Measurements from ENCODE around the gene LCORL.
"Not testable (repeated sequence)": the region's sequence is repeated elsewhere in the genome, so short reads cannot be mapped to it uniquely, and the experiment has no call there.

LCORL gene

DNA sequence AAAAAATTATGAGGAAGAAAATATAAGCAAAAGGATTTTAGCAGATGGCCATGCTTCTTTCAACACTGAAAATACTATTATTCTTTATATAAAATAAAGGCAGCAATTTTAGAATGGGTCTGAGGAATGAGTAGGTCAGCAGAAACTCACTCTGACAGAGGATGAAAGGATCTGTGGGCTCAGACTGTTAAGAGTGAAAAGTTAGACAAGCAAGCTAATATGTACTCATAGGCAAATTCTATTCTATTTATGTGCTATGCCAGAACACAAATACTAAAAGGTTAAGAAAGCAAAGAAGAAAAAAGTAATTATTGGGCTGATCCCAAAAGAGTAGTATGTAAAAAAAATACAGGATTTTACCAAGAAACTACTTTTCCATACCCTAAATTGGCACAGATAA, 13.9 kb downstream of the LCORL start:
- Mint-ChIP-seq H3K36me3 (ENCODE audit: insufficient read depth) (peaks cover 4% of the 10 kb centered on the region), H3K27ac (ENCODE audit: low read depth) (no peak overlapping the region), H3K4me3 (no peak overlapping the region), H3K4me1 (peaks cover 42% of the 10 kb centered on the region), H3K27me3 (no peaks in the 10 kb centered on the region), H3K9me3 (no peaks in the 10 kb centered on the region)
- ATAC-seq (replicated peaks; ENCODE audit: extremely low read depth, poor library complexity, severe bottlenecking), result no peak
- no peak for DNase-seq (ENCODE audit: low spot score in 2 of 2)

DNA sequence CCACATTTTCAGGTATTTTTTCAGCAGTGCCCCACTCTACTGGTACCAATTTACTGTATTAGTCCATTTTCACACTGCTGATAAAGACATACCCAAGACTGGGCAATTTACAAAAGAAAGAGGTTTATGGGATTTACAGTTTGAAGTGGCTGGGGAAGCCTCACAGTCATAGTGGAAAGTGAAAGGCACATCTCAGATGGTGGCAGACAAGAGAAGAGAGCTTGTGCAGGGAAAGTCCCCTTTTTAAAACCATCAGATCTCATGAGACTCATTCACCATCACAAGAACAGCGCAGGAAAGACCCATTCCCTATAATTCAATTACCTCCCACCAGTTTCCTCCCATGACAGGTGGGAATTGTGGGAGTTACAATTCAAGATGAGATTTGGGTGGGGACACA, 15.1 kb downstream of the LCORL start:
- not testable (repeated sequence) for ATAC-seq (replicated peaks; ENCODE audit: extremely low read depth, poor library complexity, severe bottlenecking)

DNA sequence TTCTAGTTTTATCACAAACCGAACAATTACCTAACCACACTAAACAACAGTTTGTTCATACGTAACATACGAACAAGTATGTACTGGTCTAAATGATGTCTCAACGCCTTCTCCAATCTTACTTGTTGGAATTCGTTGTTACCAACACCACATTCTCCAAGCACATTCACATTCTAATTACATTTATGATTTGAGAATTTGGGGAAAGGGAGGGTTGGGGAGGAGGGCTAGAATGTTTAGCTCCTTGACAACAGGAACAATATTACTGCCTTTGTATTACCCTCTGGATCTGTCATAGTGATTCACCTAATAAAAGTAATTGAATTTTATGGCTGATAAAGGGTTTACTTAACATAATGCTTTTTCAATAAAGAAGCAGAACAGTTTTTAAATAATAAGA, 24.4 kb downstream of the LCORL start:
- no peak for ATAC-seq (replicated peaks; ENCODE audit: extremely low read depth, poor library complexity, severe bottlenecking)
- peaks cover 29% of the 10 kb centered on the region for H3K4me1 Mint-ChIP-seq
- peaks cover 2% of the 10 kb centered on the region for H3K36me3 Mint-ChIP-seq (ENCODE audit: insufficient read depth)
- no peak for DNase-seq (ENCODE audit: low spot score in 2 of 2)
- H3K27ac Mint-ChIP-seq (ENCODE audit: low read depth), result no peak overlapping the region
- H3K9me3 Mint-ChIP-seq, result no peaks in the 10 kb centered on the region
- no peaks in the 10 kb centered on the region for H3K27me3 Mint-ChIP-seq
- no peak overlapping the region for H3K4me3 Mint-ChIP-seq

More for the DNA sequence above, 15.1 kb downstream of the LCORL start:
- DNase-seq (ENCODE audit: low spot score in 2 of 2); H3K4me3 Mint-ChIP-seq; H3K36me3 Mint-ChIP-seq (ENCODE audit: insufficient read depth); H3K9me3 Mint-ChIP-seq; H3K27me3 Mint-ChIP-seq; H3K27ac Mint-ChIP-seq (ENCODE audit: low read depth): not testable (repeated sequence)
- H3K4me1 Mint-ChIP-seq, result peaks cover 33% of the 10 kb centered on the region

DNA sequence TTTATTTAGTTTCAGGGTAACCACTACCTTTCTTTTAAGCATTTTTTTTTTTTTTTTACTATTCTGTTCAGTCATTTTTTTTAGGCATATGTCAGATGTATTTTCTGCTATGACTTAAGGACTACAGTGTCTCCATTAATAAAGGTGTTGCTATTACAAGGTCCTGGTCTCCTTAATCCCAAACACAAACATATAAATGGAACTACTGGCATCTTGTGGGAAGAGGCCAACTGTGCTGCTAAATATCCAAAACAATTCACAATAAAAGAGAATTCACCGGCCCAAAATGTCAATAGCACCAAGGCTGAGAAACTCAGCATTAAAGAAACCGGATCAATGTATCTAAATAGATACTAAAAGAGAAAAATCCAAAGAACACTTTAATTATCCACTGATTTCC, 26.4 kb downstream of the LCORL start:
- no peak overlapping the region for H3K4me3 Mint-ChIP-seq
- DNase-seq (ENCODE audit: low spot score in 2 of 2) (no peak), ATAC-seq (replicated peaks; ENCODE audit: extremely low read depth, poor library complexity, severe bottlenecking) (no peak)
- H3K27me3 Mint-ChIP-seq, result no peaks in the 10 kb centered on the region
- no peak overlapping the region for H3K27ac Mint-ChIP-seq (ENCODE audit: low read depth)
- H3K4me1 Mint-ChIP-seq, result peaks cover 21% of the 10 kb centered on the region
- no peaks in the 10 kb centered on the region for H3K9me3 Mint-ChIP-seq
- H3K36me3 Mint-ChIP-seq (ENCODE audit: insufficient read depth), result peaks cover 1% of the 10 kb centered on the region

DNA sequence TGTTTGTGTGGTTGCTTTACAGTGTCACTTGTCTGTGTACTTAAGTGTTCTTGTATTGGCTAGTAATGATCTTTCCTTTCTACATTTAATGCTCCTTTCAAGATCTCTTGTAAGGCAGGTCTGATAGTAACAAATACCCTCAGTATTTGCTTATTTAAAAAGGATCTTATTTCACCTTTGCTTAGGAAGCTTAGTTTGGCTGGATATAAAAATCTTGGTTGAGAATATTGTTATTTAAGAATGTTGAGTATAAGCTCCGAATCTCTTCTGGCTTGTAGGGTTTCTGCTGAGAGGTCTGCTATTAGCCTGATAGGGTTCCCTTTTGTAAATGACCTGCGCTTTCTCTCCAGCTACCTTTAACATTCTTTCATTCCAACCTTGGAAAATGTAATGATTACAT, 35.7 kb downstream of the LCORL start:
- DNase-seq (ENCODE audit: low spot score in 2 of 2) (no peak), ATAC-seq (replicated peaks; ENCODE audit: extremely low read depth, poor library complexity, severe bottlenecking) (no peak)
- Mint-ChIP-seq H3K4me3 (no peak overlapping the region), H3K36me3 (ENCODE audit: insufficient read depth) (peaks cover 4% of the 10 kb centered on the region), H3K9me3 (peaks cover 25% of the 10 kb centered on the region), H3K27ac (ENCODE audit: low read depth) (no peak overlapping the region), H3K4me1 (peaks cover 5% of the 10 kb centered on the region), H3K27me3 (no peaks in the 10 kb centered on the region)

DNA sequence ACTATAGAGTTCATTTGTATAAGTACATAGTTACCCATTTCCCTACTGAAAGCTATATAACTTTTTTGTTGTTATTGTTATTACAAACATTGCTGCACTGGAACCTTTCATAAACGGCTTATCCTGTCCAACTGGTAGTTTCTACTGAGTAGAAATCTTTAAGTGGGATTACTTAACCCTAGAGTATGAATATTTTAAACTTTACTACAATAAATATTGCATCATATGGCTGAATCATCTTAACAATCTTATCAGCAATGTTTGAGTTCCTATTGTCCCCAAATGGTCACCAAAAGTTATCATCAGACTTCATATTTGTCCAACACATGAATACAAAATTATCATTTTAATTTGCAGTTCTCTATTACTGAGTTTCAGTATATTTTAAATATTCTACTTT, 40.5 kb downstream of the LCORL start:
- Mint-ChIP-seq H3K27me3 (no peaks in the 10 kb centered on the region), H3K4me1 (peaks cover 5% of the 10 kb centered on the region), H3K9me3 (peaks cover 18% of the 10 kb centered on the region), H3K27ac (ENCODE audit: low read depth) (no peak overlapping the region), H3K4me3 (no peak overlapping the region), H3K36me3 (ENCODE audit: insufficient read depth) (peaks cover 2% of the 10 kb centered on the region)
- DNase-seq (ENCODE audit: low spot score in 2 of 2) (no peak), ATAC-seq (replicated peaks; ENCODE audit: extremely low read depth, poor library complexity, severe bottlenecking) (no peak)

DNA sequence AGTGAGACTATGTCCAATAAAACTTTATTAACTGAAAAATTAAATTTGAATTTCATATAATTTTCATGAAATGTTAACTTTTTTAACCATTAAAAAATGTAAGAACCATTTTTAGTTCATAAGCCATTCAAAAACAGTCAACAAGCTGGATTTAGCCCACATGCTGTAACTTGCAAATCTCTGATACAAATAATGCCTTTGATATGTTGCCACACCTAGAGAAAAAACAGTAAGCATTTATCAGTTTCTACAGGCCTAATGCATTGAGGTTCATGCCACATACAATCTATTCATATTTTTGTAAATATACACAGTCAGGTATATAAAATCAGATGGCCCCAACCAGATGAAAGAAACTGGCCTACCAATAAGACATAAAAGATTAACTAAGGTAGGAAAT, 52.8 kb downstream of the LCORL start:
- DNase-seq (ENCODE audit: low spot score in 2 of 2), result no peak
- Mint-ChIP-seq H3K36me3 (ENCODE audit: insufficient read depth) (no peaks in the 10 kb centered on the region), H3K9me3 (no peaks in the 10 kb centered on the region), H3K4me1 (no peaks in the 10 kb centered on the region), H3K27ac (ENCODE audit: low read depth) (no peak overlapping the region), H3K27me3 (no peaks in the 10 kb centered on the region), H3K4me3 (no peak overlapping the region)
- ATAC-seq (replicated peaks; ENCODE audit: extremely low read depth, poor library complexity, severe bottlenecking), result no peak

DNA sequence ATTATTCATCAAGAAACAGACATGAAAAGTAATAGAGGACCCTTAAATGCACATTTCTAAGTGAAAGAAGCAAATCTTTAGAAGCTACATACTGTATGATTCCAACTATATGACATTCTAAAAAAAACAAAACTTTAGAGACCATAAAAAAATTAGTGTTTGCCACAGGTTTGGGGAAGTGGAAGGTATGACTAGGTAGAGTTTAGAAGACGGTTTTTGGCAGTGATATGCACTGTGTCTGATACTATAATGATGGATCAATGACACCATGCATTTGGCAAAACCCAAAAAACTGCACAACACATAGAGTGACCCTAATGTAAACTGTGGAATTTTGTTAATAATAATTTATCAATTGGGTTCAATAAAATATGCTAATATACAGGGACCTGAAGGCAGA, 54.5 kb downstream of the LCORL start:
- ATAC-seq (replicated peaks; ENCODE audit: extremely low read depth, poor library complexity, severe bottlenecking), result no peak
- Mint-ChIP-seq H3K9me3 (no peaks in the 10 kb centered on the region), H3K36me3 (ENCODE audit: insufficient read depth) (no peaks in the 10 kb centered on the region), H3K27ac (ENCODE audit: low read depth) (no peak overlapping the region), H3K4me1 (no peaks in the 10 kb centered on the region), H3K4me3 (no peak overlapping the region), H3K27me3 (no peaks in the 10 kb centered on the region)
- DNase-seq (ENCODE audit: low spot score in 2 of 2), result no peak

DNA sequence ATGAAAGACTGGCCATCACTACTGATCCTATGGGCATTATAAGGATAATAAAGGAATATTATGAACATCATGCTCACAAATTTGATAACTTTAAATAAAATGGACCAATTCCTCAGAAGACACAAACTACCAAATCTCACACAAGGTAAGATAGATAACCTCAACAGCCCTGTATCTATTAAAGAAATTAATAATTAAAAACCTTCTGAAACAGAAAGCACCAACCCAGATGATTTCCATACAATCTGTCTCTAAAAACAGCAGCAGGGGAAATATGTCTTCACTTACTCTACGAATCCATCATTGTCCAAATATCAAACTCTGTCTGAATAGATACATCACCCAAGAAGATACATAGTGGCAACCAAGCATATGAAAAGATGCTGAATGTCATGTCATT, 55.2 kb downstream of the LCORL start:
- Mint-ChIP-seq H3K36me3 (ENCODE audit: insufficient read depth) (no peaks in the 10 kb centered on the region), H3K27me3 (no peaks in the 10 kb centered on the region), H3K9me3 (no peaks in the 10 kb centered on the region), H3K4me3 (no peak overlapping the region), H3K27ac (ENCODE audit: low read depth) (no peak overlapping the region), H3K4me1 (no peaks in the 10 kb centered on the region)
- ATAC-seq (replicated peaks; ENCODE audit: extremely low read depth, poor library complexity, severe bottlenecking) (no peak), DNase-seq (ENCODE audit: low spot score in 2 of 2) (no peak)

DNA sequence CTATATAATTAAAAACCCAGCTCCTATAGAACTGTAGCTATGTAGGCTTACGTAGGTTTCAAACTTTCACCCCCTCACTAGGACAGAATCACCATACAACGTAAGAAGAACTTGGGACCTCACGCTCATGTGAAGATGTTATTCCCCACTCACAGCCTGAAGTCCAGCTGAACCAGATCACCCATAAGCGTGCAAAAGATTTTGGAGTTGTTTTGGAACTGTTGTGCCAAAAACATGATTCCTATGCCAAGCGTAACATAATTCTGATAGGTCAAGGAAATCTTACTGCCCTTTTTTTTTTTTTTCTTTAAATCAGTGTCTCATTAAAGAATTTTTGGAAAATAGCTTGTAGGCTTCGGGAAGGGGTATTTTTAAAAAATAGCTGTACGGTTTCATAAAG, 57.0 kb downstream of the LCORL start:
- Mint-ChIP-seq H3K9me3 (no peaks in the 10 kb centered on the region), H3K27me3 (no peaks in the 10 kb centered on the region), H3K4me1 (no peaks in the 10 kb centered on the region)

DNA sequence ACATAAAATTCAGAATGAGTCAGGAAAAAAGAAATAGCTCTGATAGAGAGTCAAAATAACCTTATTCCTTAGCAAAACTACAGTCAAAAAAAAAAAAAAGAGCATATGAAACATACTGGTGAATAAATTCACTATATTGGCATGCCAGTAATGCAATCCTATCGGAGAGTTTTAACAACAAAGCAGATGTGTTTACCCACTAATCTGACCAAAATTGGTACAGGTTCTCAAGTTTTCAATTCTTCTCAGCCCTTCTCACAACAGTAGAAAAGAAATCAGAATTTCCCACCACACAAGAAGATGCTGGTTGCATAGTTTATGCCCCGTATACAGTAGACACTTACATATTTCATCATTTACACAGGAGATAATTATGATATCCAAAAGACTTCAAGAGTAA, 59.4 kb downstream of the LCORL start:
- no peak overlapping the region for H3K4me3 Mint-ChIP-seq
- no peaks in the 10 kb centered on the region for H3K4me1 Mint-ChIP-seq
- no peak overlapping the region for H3K27ac Mint-ChIP-seq (ENCODE audit: low read depth)
- DNase-seq (ENCODE audit: low spot score in 2 of 2) (no peak), ATAC-seq (replicated peaks; ENCODE audit: extremely low read depth, poor library complexity, severe bottlenecking) (no peak)
- H3K9me3 Mint-ChIP-seq, result no peaks in the 10 kb centered on the region
- peaks cover 2% of the 10 kb centered on the region for H3K36me3 Mint-ChIP-seq (ENCODE audit: insufficient read depth)
- no peaks in the 10 kb centered on the region for H3K27me3 Mint-ChIP-seq

More for the DNA sequence above, 57.0 kb downstream of the LCORL start:
- no peak for DNase-seq (ENCODE audit: low spot score in 2 of 2)
- peaks cover 2% of the 10 kb centered on the region for H3K36me3 Mint-ChIP-seq (ENCODE audit: insufficient read depth)
- no peak overlapping the region for H3K27ac Mint-ChIP-seq (ENCODE audit: low read depth)
- H3K4me3 Mint-ChIP-seq, result no peak overlapping the region
- no peak for ATAC-seq (replicated peaks; ENCODE audit: extremely low read depth, poor library complexity, severe bottlenecking)

DNA sequence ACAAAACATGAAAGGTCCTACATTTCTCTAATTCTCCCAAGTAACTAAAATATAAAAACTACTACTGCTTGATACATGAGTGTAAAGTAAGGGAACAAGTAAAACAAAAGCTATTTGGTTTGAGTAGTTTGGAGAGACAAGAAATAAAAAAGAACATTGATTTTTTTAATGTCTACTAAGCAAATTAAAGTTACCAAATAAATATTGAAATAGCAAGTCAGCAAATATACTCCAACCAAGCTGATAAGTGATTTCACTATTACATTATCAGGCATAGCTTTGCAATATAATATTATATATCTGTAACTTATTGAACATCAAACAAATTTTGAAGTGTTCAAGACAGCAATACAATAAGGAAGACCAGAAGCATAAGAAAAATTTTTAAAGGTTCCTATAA, 60.3 kb downstream of the LCORL start:
- DNase-seq (ENCODE audit: low spot score in 2 of 2) (no peak), ATAC-seq (replicated peaks; ENCODE audit: extremely low read depth, poor library complexity, severe bottlenecking) (no peak)
- no peaks in the 10 kb centered on the region for H3K27me3 Mint-ChIP-seq
- no peaks in the 10 kb centered on the region for H3K4me1 Mint-ChIP-seq
- no peaks in the 10 kb centered on the region for H3K9me3 Mint-ChIP-seq
- no peak overlapping the region for H3K27ac Mint-ChIP-seq (ENCODE audit: low read depth)
- H3K36me3 Mint-ChIP-seq (ENCODE audit: insufficient read depth), result peaks cover 5% of the 10 kb centered on the region
- H3K4me3 Mint-ChIP-seq, result no peak overlapping the region

DNA sequence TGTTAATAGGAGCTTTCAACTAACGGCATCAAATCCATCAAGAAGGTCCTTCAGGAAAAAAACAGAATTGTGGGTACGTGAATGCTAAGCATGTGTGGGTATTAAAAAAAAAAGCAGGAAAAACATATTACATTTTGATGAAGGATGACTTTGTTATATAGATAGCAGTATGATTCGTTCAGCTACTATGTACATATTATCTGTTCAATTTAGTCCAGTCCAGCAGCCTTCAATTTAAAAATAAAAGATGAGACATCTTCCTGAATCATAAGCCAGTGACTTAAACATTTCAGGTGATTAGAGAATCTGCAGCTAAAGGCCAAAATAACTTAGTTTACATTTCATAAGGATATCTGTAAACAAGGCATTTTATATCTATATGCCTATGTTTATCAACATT, 63.4 kb downstream of the LCORL start:
- no peak for ATAC-seq (replicated peaks; ENCODE audit: extremely low read depth, poor library complexity, severe bottlenecking)
- peaks cover 12% of the 10 kb centered on the region for H3K36me3 Mint-ChIP-seq (ENCODE audit: insufficient read depth)
- no peaks in the 10 kb centered on the region for H3K9me3 Mint-ChIP-seq
- DNase-seq (ENCODE audit: low spot score in 2 of 2), result no peak
- H3K27me3 Mint-ChIP-seq, result no peaks in the 10 kb centered on the region
- no peaks in the 10 kb centered on the region for H3K4me1 Mint-ChIP-seq
- H3K4me3 Mint-ChIP-seq, result no peak overlapping the region
- no peak overlapping the region for H3K27ac Mint-ChIP-seq (ENCODE audit: low read depth)

DNA sequence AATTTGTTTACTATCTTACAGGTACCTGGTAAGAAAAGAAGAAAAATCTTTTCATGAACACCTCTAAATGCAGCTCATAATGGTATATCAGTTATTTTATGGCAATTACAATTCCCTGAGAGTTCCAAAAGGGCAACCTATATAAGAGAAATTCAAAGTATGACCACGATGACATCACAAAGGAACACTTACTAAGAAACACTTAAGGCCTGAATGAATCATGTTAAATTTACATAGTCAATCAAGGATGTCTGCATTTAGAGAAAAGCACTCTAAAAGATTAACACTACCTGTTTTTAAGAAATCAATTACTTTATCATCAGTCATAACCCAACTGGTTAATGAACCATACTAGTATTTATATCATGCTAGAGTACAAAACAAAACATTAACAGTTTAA, 63.9 kb downstream of the LCORL start:
- H3K27me3 Mint-ChIP-seq, result no peaks in the 10 kb centered on the region
- no peak overlapping the region for H3K4me3 Mint-ChIP-seq
- H3K36me3 Mint-ChIP-seq (ENCODE audit: insufficient read depth), result peaks cover 12% of the 10 kb centered on the region
- no peak overlapping the region for H3K27ac Mint-ChIP-seq (ENCODE audit: low read depth)
- DNase-seq (ENCODE audit: low spot score in 2 of 2), result no peak
- no peaks in the 10 kb centered on the region for H3K9me3 Mint-ChIP-seq
- peaks cover 3% of the 10 kb centered on the region for H3K4me1 Mint-ChIP-seq
- no peak for ATAC-seq (replicated peaks; ENCODE audit: extremely low read depth, poor library complexity, severe bottlenecking)

Data from central memory CD8-positive, alpha-beta T cell (primary cell).